HG02623 (cell line): ENCODE data around the gene ROR1.

Experiments
- ATAC-seq: cut with Tn5 transposase; IDR thresholded peaks from one replicate; pipeline ENCODE4 v1.9.1; 2021; ENCODE audit warnings: moderate library complexity; ENCODE audit not compliant: unreplicated experiment

The ROR1 gene

GRCh38 chr1:63877816-63878215 lies 104.0 kb downstream of the ROR1 start:
- no peak for ATAC-seq

DNA sequence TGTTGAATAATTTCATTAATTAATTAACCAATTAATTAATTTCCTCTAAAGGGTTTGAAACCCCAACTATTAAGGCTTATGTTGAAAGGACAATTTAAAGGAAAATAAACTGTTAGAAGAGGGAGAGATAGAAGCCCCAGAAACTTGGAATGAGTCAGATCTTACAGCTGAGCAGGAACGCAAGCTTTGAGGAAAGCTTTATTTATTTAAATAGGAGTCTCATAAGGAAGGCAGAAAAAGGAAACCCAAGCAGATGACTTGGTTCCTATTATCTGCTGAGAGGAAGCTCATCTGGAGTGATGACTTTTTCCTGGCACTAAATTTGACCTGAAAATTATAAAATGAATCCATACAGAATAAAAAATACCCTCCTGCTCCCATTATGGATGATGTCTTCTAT lies 105.1 kb downstream of the ROR1 start:
- no peak for ATAC-seq

- no peak for ATAC-seq
Observed at GRCh38 chr1:63880958-63881576, 107.2 kb downstream of the ROR1 start.

DNA sequence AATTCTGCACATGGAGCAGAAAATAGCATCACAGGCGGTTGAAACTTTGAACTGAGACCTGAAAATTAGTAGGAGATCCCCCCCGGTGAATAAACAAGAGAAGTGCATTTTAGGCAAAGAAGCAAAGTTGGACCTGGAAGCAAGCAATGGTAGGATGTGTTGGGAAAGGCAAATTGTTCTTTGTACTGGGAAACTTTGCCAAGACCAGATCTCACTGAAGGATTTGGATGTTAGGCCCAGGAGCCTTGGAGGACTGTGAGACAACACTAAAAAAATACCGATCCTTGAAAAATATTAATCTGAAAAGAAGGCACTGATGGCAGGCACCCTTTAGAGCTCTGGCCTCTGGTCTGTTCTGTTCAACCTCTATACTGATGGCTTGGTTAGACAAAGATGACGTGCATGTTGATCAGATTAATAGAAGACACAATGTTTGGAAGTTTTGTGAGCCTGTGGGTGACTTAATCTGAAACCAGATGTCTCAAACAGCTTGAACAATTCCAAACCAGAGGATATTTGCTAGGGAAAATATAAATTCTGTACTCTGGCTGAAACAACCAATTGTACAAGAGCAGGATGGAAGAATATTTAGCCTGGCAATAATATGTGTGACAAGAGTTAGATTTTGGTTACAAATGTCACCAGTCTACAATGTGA lies 108.4 kb downstream of the ROR1 start:
- ATAC-seq, result no peak

- no peak for ATAC-seq
Observed at GRCh38 chr1:63883494-63884235, 109.8 kb downstream of the ROR1 start.

GRCh38 chr1:63884486-63884885 lies 110.7 kb downstream of the ROR1 start:
- no peak for ATAC-seq

- no peak for ATAC-seq
Observed at GRCh38 chr1:63885899-63886298, 112.1 kb downstream of the ROR1 start.

GRCh38 chr1:63886340-63886739 lies 112.5 kb downstream of the ROR1 start:
- ATAC-seq, result no peak

DNA sequence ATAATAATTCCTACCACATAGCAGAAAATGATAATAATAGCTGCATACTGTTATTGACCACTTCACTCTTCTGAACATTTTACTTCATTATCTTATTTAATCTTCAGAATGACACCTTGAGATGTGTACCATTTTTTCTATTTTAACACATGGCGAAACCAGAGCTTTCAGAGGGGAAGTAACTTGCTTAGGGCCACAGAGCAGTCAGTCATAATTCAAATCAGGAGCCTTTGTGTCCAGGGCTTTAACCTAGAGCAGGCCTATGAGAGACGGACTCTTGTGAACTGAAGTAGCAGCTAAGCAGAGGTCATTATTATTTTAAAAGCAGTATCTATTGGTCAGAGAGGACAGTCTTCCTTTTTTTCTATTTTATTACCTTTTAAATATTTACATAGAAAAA lies 114.0 kb downstream of the ROR1 start:
- no peak for ATAC-seq

GRCh38 chr1:63888984-63889383 lies 115.2 kb downstream of the ROR1 start:
- ATAC-seq, result no peak

DNA sequence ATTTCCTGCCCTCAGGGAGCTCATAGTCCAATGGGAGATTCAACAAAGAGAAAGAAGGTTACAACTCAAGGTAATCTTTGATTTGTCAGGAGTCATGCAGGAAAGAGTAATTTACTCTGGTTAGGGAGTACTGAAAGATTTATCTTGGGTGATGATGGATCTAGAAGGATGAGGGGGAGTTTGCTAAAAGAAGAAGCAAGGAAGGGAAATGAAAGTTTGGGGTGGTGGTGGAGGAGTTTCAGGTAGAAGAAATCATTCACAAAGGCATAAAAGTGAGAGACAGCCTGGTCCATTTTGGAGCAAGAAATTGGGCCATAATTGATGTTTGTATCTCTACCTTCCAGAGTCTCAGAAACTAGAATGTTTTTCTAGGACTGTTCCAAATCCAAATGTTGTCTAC lies 116.7 kb downstream of the ROR1 start:
- ATAC-seq, result no peak

DNA sequence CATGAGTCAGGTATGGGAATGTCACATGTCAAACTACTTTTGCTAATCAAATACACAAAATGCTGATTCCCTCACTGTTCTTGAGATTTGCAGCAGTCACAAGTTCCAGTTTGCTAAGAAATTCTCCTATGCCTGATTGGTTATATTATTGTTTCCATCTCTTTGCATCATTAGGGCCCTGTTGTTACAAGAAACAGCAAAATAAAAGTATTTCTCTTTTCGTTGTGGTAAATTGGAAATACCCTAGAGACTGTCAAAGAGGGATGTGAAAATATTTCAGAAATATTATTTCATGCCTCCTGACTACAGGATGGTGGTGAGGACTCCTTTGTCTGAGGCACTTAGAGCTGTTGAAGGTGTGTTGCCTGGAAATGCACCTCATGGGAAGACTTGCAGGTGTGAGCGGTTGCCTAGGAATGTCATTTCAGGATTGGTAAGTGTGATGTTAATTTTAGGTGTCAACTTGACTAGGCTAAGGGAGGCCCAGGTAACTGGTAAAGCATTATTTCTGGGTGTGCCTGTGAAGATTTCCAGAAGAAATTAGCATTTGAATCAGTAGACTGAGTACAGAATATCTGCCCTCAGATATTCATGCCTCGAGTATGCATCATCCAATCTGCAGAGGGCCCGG lies 117.4 kb downstream of the ROR1 start:
- no peak for ATAC-seq

DNA sequence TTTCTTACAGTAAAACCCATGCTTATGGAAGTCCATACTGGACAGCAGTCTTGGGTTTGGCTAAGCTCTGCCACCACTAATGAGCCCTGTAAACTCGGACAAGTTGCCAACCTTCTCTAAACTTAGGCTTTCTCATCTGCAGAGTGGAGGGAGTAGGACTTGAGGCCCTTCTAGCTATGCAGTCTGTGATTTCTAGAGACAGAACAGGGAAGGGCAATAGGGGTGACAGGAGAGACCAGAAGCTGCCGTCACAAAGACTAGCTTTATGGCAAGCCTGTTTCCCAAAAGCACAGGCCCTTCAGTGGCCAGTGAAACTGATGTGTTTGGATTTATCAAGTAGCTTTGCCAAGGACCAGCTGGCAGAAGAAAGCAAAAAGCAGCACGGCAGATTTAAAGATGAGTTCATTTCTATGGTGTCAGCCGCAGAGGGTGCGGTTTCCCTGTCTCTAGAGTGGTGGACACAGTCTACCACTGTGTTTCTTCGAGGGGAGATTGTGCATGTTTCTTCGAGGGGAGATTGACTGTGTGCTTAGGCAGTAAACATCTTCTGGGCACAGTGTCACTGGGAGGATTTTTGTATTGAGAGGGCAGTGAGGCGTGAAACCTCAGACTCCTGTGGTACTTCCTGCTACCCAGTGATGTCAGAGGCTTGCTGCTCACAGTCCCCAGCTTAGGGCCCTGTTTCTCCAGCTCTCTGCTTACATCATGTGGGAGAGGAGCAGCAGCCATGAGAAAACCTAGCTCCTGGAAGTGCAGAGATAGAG lies 119.0 kb downstream of the ROR1 start:
- ATAC-seq, result peak; percentile 99

GRCh38 chr1:63893976-63894375 lies 120.2 kb downstream of the ROR1 start:
- no peak for ATAC-seq

DNA sequence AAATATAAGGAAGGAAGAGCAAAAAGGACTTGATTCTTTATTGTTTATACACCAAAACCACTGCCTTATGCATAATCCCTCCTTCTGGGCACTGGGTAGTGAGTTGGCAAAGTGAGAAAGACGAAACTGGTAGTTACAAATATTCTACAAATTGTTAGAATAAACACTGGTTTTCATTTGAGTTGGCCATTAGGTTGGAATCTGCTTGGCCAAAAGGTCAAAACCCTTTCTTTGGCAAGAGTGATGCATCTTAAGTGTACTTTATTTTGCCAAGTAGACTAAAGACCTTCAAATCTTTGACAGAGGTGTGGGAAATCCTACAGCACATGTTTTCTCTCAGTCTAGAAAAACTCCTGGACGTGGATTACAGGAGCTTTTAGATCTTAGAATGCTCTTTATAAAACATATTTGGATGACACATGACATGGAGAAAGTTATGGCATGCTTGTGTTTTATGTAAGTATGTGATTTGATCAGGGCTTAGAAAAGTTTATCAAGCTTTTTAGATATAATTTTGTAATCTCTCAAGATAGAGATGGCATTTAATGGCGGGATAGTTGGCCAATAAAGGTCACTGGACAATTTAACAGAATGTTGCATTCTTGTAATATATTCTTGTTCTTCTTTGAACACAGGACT lies 120.9 kb downstream of the ROR1 start:
- ATAC-seq, result no peak

- no peak for ATAC-seq
Observed at GRCh38 chr1:63896755-63897154, 122.9 kb downstream of the ROR1 start.

DNA sequence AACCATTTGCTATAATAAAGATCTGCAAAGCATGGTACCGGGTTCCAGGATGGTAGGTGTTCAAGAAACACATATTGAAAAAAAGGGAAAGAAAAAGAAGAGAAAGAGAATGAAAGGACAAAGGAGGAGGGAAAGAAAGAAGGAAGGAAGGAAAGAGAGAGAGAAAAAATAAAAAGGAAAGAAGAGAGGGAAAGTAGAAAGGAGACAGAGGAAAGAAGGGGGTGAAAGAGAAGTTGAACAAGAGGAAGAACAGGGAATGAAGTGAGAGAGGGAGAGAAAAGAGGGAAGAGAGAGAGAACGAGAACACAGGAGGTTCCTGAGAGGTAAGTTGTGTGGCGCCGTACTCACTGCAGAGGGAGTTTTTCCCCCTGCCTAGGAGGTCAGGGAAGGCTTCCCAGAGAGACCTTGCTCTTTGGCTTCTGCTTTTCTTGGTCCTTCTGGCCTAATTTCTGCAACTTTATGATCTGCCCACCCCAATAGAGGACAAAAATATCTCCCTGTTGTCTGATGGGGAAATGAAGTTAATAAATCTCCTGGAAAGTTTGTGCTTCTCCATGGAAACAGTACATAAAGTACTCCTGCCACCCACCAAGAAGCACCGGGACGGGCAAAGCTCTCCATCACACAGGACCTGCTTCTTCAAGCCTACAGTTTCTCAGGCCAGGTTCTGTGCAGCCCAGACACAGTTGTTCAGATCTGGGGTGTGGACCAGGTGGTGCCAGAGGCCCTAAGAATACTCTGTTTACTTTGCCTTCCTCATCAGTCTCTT lies 124.8 kb downstream of the ROR1 start:
- ATAC-seq, result no peak

DNA sequence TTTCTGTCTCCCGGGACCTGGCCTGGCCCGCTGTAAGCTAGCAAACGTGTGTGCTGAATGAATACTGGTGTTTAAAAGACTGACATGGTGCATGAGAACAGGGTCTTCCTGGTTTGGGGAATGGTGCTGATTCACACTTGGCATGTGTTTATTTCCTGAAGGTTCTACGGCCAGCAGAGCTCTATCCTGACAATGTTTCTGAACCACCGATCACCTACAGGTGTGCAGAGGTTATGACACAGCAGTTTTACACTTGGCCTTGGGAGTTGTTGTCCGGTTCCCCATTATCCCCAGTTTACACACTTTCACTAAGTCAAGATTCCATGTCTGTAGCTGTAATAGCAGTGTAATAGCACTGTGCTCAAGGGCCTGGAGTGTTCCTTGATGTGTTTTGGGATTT lies 127.3 kb downstream of the ROR1 start:
- no peak for ATAC-seq

GRCh38 chr1:63902844-63903589 lies 129.2 kb downstream of the ROR1 start:
- ATAC-seq, result no peak
